ENCODE data around the gene SDSL.

Gene SDSL

DNA sequence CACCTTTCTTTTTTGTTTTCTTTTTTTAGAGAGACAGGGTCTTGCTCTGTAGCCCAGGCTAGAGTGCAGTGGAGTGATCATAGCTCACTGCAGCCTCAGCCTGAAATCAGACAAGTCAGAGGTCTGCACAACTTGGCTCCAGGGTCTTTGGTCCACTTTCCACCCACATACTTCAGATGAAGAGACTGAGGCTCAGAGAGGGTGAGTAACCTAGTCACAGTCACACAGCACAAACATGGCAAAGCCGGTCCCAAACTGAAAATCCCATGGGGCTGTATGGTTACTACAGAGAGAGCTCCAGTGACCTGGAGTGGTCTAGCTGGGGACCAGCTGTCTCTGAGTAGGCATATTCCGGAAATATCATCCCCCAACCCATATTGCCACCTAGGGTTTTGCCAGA lies 30.3 kb downstream of the SDSL start:
- no peak for DNase-seq

DNA sequence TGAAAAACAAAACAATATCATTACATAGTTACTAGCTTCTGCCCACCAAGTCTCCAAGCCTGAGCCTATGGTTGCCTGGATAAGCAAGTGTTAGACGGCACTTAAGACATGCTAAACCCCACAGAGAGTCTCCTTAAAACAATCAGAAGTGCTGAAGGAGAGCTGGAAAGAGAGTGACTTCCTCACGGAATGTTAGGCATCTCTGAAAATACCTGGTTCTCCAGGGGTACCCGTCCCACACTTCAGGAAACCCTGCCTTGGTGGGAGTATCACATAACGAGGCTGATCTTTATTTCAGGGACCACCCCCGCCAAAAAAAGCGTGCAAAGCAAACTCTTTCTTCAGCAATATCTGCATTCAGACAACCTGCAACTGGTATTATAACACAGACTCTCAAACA lies 31.1 kb downstream of the SDSL start:
- DNase-seq, result no peak

DNA sequence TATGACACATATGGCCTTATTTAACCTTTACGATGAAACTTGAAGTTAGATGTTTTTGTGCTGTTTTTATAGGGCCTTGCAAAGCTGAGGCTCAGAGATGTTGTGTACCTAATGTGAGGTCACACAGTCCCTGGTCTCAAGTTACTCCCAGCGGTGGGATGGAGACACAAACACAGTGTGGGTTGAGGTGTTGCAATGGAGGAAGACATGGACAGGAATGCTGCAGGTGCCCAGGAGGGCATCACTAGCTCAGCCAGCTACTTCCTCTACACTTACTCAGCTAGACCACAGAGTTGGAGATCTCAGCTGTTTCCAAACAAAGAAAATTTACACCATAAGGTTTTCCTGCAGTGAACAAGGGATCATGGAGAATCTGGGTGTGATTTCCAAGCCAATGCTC lies 34.0 kb downstream of the SDSL start:
- DNase-seq, result no peak

DNA sequence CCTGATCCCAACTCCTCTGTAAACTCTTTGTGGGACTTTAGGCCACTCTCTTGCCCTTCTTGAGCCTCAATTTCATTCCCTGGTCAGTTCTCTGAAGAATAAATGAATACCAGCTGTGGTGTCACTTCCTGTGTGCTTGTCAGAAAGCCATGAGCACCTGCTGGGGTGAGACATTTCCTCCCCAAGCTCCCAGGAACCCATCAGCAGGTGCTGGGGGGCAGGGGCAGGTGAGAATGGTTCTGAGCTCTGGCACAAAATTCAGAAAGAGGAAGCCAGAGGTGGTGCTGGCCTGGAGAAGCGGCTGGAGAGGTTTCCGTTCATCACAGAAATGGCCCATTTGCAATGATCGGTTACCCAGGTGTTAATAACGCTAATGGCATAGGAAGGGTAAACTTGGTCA lies 34.6 kb downstream of the SDSL start:
- DNase-seq, result no peak

DNA sequence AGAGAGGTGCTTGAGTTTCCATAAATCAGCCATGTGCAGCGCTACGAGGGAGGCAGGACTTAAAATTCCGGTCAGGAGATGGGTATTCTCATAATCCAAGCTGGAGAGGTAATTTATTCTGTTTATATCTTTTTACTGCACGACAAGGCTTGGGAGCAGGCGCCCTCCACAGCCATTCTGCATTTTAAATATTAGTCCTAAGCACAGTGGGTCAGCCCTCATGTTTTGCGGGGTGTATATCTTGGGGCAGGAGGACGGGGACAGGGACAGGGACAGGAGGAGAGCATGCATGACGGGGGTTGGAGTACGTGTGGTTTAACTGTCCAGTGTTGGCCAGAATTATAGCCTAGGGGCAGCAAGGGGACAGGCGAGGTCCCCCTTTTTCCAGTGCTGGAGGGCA lies 35.0 kb downstream of the SDSL start:
- DNase-seq, result no peak

DNA sequence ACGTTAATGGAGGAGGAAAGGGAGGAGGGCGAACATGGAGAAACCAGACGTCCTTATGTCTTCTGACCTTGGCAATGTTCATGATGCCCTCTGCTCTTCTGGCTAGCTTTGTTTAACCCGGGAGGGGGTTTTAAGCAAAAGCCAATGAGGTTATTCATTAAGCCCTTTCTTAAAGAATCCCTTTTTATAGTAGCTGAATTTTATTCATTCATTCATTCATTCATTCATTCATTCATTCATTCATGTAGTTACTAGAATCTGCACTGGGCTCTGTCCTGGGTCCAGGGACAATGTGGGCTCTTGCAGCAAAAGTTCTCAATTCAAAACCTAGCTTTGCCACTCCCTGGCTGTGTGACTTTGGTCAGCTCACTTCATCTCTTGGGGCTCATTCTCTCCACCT lies 35.5 kb downstream of the SDSL start:
- DNase-seq, result no peak

DNA sequence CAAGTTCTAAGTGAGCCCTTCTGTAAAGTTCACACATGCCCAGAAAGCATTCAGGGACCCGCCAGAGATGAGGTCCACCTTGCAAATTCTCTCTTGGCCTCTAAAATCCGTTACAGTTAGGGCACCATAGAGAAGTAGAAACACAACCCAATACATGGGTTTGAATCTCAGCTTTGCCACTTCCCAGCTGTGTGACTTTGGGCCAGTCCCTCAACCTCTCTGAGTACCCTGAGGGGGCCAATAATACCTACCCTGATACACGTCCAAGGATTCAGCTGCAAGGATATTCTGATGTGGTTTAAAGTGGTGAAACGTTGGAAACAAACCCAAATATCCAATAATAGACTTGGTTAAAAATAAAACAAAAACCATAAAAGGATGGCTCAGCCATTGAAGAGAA lies 37.8 kb downstream of the SDSL start:
- DNase-seq, result no peak

DNA sequence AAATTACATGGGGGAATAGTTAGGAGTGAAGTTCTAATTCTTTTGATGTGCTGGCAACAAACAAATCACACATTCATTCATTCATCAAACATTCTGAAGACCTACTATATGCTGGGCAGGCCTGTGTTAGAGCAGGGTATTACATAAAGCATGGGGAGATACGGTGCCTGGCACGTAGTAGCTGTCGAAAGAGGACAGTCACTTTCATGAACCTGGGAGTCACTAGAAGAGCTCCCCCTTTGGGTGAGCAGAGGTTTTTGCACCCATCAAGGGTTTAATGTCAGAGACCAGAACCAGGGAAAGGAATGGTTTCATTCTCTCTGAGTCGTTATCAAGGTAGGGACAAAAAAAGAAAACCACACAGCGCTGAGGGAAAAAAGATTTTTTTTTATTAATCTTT lies 39.5 kb downstream of the SDSL start:
- no peak for DNase-seq

DNA sequence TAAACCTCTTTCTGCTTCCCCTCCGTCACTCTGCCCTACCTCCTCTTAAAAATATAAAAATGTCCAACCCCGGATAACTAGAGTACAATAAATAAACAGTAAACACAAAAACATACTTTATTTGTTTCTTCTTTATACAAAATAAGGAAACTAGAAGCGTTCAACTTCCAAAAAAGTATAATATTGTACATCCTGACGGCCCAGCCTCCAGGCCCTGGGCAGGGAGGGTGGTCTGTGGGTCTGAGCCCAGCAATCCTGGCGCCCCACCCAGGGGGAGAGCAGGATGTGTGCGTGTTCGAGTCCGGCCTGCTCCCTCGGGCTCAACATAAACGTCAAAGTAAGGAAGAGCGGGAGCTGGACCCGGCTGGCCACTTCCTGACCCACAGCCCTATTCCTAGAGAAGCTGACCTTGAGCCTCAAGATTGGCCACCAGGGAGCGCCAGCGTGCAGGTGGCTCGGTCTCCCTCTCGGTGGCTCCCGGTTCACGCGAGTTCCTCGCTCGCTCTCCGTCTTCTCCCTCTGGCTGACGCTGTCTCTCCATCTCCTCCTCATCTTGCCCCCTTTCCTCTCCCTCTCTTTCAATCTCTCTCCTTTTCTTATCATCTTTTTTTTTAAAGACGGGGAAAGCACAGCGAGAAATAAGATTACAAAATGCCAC lies 40.1 kb downstream of the SDSL start:
- DNase-seq, result peak; percentile 76

DNA sequence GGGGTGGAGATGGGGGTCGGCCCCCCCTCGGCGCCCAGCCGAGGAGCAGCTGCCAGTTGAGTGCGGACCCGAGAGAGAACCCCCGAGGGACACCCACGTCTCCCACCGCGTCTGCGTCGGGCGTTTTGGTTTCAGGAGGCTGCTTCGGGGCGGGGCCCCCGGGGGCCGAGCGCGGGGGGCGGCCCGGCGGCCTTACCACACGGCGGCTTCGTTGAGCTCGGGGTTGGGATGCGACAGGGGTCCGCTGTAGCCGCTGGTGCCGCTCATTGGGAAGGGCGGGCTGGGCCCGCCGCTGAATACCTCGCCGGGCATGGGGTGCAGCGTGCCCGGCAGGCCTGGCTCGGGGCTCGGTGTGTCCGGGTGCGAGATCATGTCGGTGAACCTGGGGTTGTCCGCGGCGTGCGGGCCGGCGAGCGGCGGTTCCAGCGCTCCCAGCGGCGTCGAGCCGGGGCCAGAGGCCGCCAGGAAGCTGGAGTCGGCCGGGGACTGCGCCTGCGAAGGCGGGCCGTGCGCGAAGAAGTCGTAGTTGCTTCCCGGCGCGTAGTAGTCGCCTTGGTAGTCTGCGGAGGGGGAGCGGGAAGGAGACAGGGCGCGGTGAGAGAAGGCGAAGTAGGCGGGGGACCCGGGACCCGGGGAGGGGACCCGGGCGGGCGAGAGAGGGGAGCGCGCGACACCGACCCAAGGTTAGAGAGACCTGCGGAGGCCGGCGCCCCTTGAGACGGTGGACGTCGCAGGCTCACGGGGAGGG lies 41.0 kb downstream of the SDSL start:
- no peak for DNase-seq

DNA sequence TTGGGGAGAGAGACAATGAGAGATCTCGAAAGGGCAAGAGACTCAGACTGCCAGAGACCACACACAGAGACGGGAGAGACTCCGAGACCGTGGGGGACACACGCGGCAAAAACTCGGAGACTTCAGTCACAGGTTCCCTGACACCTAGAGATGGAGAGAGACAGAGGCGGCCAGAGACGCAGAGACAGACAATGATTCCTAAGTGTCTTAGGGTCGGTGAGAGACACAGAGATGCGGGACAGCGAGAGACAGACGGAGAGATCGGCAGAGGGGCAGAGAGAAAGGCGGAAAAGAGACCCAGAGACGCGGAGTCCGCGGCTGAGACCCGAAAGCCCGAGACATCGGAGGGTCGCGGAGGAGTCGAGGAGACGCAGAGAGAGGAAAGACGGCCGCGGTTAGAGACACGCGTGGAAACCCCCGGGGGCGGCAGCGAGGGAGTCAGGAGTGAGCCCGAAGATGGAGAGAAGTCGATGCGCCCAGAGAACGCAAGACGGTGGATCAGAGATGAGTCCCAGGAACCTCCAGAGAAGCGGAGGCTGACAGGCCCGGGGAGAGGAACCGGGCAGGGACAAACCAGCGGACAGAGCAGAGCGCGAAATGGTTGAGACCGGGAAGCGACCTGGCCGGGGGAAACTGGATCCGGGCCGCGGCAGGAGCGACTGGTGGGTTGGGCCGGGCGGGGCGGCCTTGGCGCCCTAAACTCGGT lies 41.7 kb downstream of the SDSL start:
- DNase-seq, result no peak

DNA sequence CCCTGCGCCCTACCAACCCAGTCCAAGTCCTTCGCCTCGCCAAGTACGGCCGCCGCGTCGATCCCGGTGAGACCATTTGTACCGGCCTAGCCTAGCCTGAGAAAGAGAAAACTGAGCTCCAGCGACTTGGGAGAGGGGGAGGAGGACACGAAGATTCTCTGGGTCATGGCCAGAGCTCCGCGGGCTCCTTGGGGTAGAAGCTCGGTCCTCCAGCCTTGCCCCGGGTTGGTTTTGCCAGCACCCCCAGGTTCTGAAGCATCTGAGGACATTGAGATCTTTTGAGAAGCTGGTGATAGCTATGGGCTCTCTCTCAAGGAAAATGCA lies 42.2 kb downstream of the SDSL start:
- DNase-seq, result no peak

DNA sequence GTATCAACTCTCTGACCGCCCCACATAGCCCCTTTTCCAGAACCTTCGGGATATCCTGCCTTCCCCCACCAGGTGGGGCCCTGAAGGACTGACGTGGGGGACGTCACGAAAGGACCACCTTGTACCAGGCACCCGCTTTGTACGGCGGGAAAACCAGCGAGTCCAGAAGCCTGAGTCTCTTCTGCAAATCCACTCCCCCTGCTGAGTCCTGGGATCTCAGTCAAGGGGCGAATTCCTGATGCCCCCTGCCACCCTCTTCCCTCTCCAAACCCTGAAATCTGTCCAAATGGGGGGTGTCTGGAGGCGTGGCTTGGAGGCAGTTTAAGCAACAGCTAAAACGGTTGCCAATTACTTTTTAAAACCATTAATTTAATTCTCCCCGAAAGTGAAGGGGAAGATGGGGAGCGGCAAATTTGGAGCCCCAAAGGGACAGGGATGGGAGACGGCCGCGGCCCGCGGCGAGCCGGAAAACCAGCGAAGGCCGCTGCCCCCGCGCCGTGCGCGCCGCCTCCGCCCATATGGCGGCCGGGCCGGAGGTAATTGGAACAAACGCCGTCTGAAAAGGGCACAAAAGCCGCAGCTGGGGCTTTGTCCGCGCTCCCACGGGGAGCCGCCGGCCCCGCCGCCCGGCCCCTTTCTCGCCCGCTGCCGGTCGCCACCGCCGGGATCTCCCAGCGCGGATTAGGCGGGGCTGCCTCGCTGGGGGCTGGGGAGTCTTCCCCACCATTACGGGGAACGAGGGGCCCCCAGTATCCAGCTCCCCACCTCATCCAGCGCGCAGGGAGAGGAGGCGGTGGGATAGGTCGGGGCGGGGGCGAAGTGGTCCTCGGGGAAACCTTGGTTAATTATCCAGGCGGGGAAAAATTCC lies 42.9 kb downstream of the SDSL start:
- DNase-seq, result no peak

DNA sequence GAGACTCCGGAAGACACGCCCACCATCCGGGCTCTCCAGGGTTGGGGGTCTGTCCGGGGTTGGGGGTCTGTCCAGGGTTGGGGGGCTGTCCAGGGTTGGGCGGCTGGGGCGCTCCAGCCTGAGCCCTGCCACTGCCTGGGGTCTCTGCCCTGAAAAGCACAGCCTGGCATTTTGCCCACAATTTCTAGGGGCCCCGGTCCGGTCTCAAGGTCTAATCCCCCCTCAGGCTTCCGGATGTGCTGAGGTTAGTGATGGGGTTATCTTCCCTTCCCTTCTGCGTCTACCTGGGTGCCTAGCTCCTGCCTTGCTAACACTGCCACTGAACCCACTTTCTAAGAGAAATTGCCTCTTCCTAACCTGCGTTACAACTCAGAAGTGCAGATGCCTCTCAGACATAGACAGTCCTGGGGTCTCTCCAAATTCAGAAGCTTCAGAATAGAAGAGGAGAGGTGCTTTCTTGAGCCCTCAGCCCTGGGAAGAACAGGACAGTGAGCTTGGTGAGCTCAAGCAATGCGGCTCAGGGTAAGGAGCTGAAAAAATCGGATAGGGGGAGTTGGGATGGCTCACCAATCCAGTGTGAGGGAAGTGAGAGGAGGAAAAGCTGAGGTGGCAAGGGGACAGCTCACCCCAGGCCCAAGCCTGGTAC lies 43.8 kb downstream of the SDSL start:
- no peak for DNase-seq

DNA sequence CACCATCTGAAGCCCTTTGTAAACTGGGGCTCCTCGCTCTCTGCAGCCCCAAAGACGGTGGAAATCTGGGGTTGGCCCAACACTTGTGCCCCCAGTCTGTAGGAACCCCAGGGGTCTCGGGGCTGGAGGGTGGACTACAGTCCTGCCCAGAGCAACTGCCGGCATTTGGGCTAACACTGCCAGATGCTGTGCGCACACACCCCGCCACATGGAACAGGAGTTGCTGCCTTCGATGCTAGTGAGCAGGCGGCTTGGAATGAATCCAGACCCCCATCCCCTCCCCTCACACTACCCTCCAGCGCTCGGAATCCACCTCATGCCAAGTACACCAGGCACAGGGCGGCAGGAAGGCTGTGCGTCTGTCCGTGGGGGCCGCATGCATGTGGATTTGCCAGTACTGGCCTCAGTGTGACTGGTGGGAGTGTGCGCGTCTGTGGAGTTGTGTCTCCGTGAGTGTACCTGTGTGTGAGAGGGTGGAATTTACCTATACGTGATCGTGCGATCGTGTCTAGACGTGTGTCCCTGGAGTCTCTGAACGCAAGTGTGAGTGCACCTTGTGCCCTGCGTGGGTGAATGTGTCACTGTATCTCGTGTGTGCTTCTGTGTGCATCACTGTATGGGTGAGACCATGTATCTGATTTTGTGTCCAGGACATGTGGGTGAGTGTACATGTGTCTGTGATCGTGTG lies 44.4 kb downstream of the SDSL start:
- DNase-seq, result no peak

DNA sequence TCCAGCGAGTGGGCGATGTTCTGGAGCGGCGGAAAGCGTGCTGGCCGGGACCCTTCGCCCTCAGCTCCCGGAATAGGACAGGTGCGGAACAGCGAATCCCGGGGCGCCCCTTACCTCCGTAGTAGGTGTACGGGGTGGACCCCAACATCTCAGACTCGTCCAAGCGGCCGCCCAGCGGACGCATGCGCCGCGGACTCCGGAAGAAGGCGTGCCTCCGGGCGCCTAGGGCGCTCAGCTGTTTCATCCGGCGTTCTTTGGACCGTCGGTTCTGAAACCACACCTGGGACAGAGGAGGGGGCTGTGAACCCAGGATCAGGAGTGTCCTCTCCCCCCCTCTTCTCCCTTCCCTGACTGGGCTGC lies 44.9 kb downstream of the SDSL start:
- DNase-seq, result no peak

DNA sequence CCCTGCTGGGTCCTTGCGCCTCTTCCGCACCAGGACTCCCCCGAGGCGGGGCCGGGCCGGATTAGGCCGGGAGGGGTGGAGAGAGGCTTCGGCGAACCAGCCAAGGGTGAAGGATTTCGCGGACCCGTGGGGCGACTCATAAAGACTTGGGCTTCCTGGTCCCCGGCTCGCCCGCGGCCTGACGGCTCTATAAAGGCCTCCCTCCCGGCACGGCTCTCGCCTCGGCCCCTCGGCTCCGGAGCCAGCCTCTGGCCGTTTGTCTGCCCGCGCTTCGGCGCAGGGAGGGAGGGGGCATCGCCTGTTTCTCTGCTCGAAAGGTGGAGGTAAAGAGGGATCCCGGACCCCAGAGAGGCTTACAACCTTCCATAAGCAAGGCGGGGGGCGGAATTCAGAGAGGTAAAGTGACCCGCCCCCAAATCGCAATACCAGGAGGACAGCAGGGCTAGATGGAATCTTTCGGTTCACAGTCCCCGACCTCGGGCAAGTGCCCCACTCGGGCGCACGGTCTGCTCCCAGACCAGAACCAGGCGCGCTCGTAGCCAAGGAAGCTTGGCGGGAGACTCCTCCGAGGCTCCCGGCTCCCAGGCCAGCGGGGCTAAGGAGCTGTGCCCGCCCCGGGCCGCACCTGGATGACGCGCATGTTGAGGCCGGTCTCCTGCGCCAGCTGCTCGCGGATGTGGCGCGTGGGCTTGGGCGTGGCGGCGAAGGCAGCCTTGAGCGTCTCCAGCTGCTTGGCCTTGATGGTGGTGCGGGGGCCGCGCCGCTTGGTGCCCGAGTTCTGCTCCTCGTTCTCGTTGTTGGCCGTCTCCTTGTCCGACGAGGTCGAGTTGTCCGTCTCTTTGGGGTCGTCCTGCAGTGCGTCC lies 45.6 kb downstream of the SDSL start:
- no peak for DNase-seq

DNA sequence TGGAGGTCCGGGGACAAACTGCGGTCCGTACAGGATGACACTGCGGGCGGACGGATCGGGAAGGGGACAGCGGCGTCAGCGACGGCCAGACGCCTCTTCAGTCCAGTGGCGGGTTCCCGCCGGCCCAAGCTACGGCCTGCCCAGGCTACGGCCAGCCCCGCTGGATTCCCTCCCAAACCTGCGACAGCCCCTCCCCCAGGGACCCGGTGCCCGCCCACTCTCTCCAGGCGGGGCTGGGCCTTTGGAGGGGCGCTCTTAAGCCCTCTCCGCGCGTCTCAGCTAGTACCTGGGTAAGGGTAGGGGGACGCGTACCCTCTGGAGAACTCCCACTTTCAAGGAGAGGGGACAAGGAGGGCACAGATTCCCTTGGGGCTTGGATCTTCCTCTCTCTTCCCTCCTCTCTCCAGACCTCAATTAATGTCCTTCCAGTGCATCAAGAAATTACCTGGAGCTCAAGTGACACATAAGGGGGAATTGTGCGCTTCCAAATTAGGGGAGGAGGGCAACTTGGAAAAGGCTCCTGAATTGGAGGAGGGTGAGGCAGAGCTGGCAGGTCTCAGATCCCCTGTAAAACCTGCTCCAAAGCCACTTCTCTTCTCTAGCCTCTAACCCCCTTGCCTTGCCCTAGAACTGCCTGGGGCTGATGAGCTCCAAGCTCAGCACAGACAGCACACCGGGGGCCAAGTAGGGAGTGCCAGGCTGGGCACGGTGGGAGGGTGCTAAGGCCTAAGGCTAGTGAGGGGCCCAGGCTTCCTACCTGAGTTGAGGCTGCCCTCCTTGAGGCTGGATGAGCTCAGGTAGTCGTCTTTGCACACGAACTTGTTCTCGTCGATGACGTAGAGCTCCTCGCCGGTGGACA lies 46.4 kb downstream of the SDSL start:
- DNase-seq, result no peak

DNA sequence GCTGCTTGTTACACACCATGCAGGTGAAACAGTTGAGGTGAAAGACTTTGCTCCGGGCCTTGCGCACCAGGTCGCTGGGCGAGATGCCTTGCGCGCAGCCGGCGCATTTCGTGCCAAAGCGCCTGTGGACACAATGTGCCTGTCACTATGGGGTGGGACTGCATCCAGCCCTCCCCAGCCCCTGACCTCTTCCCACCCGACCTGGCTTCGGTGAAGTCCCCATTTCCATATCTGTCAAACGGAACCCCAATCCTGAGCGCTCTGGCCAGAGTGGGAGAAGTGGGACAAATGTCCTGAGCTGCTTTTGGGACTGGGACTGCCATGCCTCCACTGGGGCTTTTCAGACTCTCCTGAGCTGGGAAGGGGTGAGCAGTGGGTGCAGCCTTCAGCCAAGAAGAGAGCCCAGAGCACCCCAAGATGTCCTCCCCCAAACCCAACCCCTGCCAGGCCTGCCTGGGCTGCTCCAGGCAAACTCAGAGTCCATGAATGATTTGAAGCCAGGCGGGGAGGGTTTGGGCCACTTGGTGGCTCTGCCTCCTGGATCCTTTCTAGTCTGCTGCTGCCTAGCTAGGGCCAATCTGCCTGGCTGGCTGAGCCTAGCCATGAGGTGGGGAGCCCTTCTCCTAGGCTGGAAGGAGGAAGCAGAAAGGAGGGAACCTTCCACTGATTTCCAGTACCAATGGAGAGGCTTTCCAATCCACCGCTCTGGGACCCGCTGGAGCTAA lies 47.2 kb downstream of the SDSL start:
- DNase-seq, result no peak
